ENCODE results near the gene SOX6.

SOX6 gene

DNA sequence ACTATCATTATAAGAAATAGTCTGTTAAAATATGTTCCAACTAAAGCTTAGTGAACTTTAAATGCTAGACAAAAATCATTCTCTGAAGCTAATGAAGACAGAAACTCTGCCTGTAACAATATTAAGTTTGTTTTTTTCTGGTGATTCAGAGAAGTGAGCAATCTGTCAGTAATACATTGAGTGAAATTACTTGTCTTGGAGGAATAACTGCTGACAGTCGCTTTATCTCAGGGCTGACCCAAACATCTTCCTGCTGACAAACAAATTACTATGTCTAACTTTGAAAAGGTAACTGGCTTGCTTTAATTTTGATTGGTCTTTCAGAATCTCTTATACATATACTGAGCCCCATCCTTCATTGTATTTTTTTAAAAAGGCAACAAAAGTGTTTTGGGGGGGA lies 264.5 kb downstream of the SOX6 start:
- DNase-seq (ENCODE audit: extremely low read depth, low read depth), result no peak

DNA sequence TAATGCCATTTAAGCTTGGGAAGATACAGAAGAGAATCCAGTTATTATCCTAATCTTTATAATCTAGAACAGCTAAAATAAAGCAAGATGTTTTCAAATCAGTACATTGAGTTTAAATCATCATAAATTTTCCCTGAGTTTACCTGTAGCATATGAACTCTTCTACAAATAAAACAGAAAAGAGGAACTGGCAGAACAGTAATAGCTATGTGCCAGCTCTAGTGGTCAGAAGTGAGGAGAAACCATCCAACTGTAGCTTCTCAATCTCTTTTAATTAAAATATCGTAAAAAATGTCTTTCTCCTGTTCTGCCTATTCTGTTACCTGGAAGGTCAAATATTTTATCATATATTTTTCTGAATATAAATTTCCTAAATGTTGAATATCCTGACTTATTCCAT lies 266.9 kb downstream of the SOX6 start:
- no peak overlapping the region for H3K4me3 ChIP-seq (replicated peaks; ENCODE audit: low read depth, low read length)
- TF ChIP-seq, protein P1, sequence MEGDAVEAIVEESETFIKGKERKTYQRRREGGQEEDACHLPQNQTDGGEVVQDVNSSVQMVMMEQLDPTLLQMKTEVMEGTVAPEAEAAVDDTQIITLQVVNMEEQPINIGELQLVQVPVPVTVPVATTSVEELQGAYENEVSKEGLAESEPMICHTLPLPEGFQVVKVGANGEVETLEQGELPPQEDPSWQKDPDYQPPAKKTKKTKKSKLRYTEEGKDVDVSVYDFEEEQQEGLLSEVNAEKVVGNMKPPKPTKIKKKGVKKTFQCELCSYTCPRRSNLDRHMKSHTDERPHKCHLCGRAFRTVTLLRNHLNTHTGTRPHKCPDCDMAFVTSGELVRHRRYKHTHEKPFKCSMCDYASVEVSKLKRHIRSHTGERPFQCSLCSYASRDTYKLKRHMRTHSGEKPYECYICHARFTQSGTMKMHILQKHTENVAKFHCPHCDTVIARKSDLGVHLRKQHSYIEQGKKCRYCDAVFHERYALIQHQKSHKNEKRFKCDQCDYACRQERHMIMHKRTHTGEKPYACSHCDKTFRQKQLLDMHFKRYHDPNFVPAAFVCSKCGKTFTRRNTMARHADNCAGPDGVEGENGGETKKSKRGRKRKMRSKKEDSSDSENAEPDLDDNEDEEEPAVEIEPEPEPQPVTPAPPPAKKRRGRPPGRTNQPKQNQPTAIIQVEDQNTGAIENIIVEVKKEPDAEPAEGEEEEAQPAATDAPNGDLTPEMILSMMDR (IDR thresholded peaks at IDR 0.05; ENCODE audit: low read depth, low read length, missing control alignments), result no peak
- DNase-seq (ENCODE audit: extremely low read depth, low read depth), result no peak

More for the DNA sequence above, 264.5 kb downstream of the SOX6 start:
- TF ChIP-seq, protein P1 (IDR thresholded peaks at IDR 0.05; ENCODE audit: low read depth, low read length, missing control alignments), result no peak
- H3K4me3 ChIP-seq (replicated peaks; ENCODE audit: low read depth, low read length), result no peak overlapping the region

DNA sequence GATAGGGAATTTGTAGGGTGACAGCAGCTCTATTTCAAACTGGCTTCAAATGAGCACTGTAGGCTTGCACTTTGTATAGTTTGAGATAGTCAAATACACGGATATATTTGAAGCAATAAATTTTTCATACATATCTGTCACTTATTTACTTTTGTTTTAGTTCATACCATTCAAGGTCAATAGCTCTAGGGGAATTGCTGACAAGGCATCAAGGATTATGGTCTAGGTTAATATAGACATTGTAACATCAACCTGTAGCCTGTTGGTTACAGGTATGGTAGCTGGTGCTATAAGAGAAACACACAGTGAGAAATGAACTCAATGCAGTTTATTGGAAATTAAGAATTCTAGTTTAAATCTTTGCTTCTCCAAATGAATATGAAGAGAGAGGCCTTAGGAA lies 267.6 kb downstream of the SOX6 start:
- TF ChIP-seq, protein P1 (IDR thresholded peaks at IDR 0.05; ENCODE audit: low read depth, low read length, missing control alignments), result no peak
- H3K4me3 ChIP-seq (replicated peaks; ENCODE audit: low read depth, low read length), result no peak overlapping the region
- DNase-seq (ENCODE audit: extremely low read depth, low read depth), result no peak

DNA sequence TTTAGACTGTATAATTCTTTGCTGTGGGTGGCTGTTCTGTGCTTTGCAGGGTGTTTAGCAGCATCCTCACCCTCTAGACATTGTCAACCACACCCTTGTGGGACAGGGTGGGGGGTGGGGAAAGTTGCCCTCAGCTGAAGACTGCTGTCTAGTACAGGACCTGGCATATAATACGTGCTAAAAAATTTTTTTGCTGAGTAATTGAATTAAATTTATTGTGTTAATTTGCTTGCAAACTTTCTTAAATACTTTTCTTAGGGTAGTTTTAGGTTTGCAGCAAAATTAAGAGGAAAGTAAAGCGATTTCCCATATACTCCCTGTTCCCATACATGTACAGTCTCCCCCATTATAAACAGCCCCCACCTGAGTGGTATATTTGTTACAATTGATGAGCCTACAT lies 268.5 kb downstream of the SOX6 start:
- no peak for DNase-seq (ENCODE audit: extremely low read depth, low read depth)
- H3K4me3 ChIP-seq (replicated peaks; ENCODE audit: low read depth, low read length), result no peak overlapping the region
- TF ChIP-seq, protein P1 (IDR thresholded peaks at IDR 0.05; ENCODE audit: low read depth, low read length, missing control alignments), result no peak

DNA sequence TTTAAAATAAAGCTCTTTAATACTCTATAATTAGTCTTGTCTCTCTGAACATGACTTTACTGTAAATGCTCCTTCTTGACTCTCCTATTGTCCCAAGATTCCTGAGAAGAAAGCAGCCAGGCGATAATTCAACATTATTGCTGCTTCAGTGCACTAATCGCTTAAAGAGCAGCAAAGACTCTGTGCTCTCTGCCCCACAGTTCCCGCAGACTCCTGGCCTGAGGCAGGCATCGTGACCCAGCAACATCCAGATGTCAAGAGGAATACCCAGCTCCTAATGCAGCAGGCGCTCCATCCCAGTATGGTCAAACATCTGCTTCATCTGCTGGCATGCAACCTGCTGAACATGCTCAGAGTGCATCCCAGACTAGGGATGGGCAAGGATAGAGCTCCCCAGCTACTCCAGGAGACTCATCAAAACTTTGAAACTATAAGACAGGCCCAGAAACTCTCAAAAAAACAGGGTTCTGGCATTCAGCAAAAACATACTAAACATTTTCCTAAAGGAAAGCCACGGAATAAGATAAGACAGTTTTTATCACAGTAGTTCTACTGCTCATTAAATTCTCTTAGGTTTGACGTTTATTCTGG lies 270.0 kb downstream of the SOX6 start:
- no peak overlapping the region for H3K4me3 ChIP-seq (replicated peaks; ENCODE audit: low read depth, low read length)
- DNase-seq (ENCODE audit: extremely low read depth, low read depth), result no peak
- TF ChIP-seq, protein P1 (IDR thresholded peaks at IDR 0.05; ENCODE audit: low read depth, low read length, missing control alignments), result no peak

DNA sequence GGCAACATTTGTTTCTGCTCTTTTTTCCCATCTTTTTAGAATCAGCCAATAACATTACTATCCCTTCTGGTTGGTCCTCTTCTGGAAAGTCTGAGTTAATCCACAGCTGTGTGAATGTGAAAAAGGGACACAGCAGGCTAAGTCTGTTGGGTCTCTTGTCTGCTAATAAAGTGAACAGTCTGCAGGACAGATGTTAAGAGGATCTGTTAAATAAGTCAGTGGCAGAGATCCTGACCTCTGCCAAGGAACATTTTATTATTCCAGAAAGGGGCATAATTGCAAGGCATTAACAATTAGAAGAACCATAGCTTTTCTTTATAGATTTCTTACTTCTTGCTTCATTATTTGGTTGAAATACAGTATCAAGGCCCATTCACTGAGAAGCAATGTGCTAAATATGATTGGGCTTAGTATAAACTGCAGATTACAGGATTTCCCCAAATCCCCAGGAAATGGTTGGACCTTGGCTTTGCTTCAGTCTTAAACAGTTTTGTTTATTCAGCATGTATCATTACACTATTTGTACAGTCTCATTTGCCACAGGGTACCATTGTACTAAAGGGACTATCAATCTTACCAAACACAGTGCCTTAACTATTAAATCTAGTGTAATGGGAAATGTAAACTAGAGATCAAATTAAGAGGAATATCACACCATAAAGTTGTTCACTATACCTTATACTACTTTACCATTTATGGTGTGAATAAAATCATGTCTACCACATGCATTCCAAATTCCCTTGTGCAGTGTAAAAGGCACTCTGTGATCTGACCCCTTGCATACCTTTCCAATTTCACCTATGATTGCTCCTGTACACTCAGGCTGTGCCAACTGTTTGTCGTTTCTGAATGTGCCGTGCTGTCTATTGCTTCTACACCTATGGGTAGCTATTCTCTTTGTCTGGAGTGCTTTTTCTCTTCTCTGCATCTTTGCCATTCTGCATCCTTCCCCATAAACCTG lies 274.0 kb downstream of the SOX6 start:
- no peak for DNase-seq (ENCODE audit: extremely low read depth, low read depth)
- H3K4me3 ChIP-seq (replicated peaks; ENCODE audit: low read depth, low read length), result no peak overlapping the region
- TF ChIP-seq, protein P1 (IDR thresholded peaks at IDR 0.05; ENCODE audit: low read depth, low read length, missing control alignments), result no peak

Measured in HFF-Myc (cell line).